Measurements from ENCODE around the gene UBE2G2. TPM values are rescaled to one million over a fixed set of nuclear protein-coding genes. Genes with fewer than 3 reads are reported as not detected.

The UBE2G2 gene
- polyA plus RNA-seq, 1 donor from 2014 or later, result 127 TPM

DNA sequence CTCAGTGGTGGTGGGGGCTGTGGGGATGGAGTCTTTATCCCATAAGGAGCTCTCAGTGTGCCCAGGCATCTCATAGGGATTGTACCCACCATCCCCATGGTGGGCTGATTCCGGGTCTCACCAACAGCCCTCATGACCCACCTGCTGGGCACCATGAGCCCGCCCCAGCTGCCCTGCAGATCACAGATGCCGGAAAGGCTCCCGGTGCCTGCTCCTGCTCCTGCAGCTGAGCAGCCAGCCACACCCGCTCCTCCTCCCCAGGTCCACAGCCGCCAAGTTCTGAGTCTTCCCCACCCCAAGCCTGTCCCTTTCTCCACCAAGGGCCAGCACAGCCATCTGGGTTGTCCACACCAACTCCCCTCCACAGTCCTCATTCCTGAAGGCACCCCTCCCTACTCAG lies 74.8 kb downstream of the UBE2G2 start:
- no peak overlapping the region for H3K4me3 ChIP-seq (ENCODE audit: low read length)
- H3K9me3 ChIP-seq (ENCODE audit: low read length), result no peaks in the 10 kb centered on the region
- no peak overlapping the region for H3K27ac ChIP-seq (ENCODE audit: low read length)
- H3K79me2 ChIP-seq (replicated peaks; ENCODE audit: insufficient read depth, low read length), result no peaks in the 10 kb centered on the region
- H3K4me2 ChIP-seq (ENCODE audit: low read length), result no peak overlapping the region
- H3K36me3 ChIP-seq (ENCODE audit: insufficient read depth, low read length), result no peaks in the 10 kb centered on the region
- H3K9ac ChIP-seq (ENCODE audit: low read length), result no peak overlapping the region
- no peak for TF ChIP-seq REST (IDR thresholded peaks at IDR 0.05; ENCODE audit: borderline replicate concordance)
- TF ChIP-seq EZH2 (IDR thresholded peaks at IDR 0.05; ENCODE audit: borderline replicate concordance, insufficient read depth, low read length, poor library complexity, severe bottlenecking), result no peak
- TF ChIP-seq EP300 (conservative IDR thresholded peaks at IDR 0.05; ENCODE audit: poor library complexity, severe bottlenecking), result no peak
- no peak for TF ChIP-seq POLR2AphosphoS5 (IDR thresholded peaks at IDR 0.05)
- TF ChIP-seq TAF1 (IDR thresholded peaks at IDR 0.05; ENCODE audit: low read depth), result no peak
- no peak for TF ChIP-seq MXI1 (conservative IDR thresholded peaks at IDR 0.05; ENCODE audit: poor library complexity, severe bottlenecking)
- no peak for TF ChIP-seq CTCF (IDR thresholded peaks at IDR 0.05; ENCODE audit: poor library complexity, severe bottlenecking)
- no peak for TF ChIP-seq RAD21 (conservative IDR thresholded peaks at IDR 0.05)
- H3K27me3 ChIP-seq (ENCODE audit: insufficient read depth, low read depth, low read length), result no peaks in the 10 kb centered on the region
- no peaks in the 10 kb centered on the region for H3K9me2 ChIP-seq (ENCODE audit: insufficient read depth, low read length)
- no peak overlapping the region for H2AFZ ChIP-seq (ENCODE audit: low read depth, low read length)
- H3F3A ChIP-seq (ENCODE audit: insufficient read depth, low read length, poor library complexity, severe bottlenecking), result no peaks in the 10 kb centered on the region
- H4K20me1 ChIP-seq (ENCODE audit: insufficient read depth), result no peaks in the 10 kb centered on the region

DNA sequence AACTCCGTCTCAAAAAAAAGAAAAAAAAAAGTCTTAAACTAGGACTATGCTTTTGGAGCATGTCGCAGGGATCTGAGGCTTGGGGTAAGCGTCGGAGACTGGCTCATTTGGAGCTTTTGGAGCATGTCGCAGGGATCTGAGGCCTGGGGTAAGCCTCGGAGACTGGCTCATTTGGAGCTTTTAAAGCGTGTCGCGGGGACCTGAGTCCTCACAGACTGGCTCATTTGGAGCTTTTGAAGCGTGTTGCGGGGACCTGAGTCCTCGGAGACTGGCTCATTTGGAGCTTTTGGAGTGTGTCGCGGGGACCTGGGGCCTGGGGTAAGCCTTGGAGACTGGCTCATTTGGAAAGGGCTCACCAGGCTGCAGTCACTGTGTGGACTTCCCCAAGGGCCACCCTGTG lies 76.7 kb downstream of the UBE2G2 start:
- H3K9me2 ChIP-seq (ENCODE audit: insufficient read depth, low read length), result no peaks in the 10 kb centered on the region
- TF ChIP-seq SMC3 (conservative IDR thresholded peaks at IDR 0.05; ENCODE audit: poor library complexity), result no peak
- no peak for TF ChIP-seq EP300 (conservative IDR thresholded peaks at IDR 0.05; ENCODE audit: poor library complexity, severe bottlenecking)
- no peak for TF ChIP-seq TAF1 (IDR thresholded peaks at IDR 0.05; ENCODE audit: low read depth)
- TF ChIP-seq REST (IDR thresholded peaks at IDR 0.05; ENCODE audit: borderline replicate concordance), result no peak
- TF ChIP-seq EZH2 (IDR thresholded peaks at IDR 0.05; ENCODE audit: borderline replicate concordance, insufficient read depth, low read length, poor library complexity, severe bottlenecking), result no peak
- no peak for TF ChIP-seq MXI1 (conservative IDR thresholded peaks at IDR 0.05; ENCODE audit: poor library complexity, severe bottlenecking)
- TF ChIP-seq POLR2AphosphoS5 (IDR thresholded peaks at IDR 0.05), result no peak
- no peak for TF ChIP-seq CTCF (IDR thresholded peaks at IDR 0.05; ENCODE audit: poor library complexity, severe bottlenecking)
- TF ChIP-seq RAD21 (conservative IDR thresholded peaks at IDR 0.05), result no peak
- H3K4me3 ChIP-seq (ENCODE audit: low read length), result no peak overlapping the region
- H3K9ac ChIP-seq (ENCODE audit: low read length), result no peak overlapping the region
- H3K79me2 ChIP-seq (replicated peaks; ENCODE audit: insufficient read depth, low read length), result no peaks in the 10 kb centered on the region
- no peaks in the 10 kb centered on the region for H3K9me3 ChIP-seq (ENCODE audit: low read length)
- no peaks in the 10 kb centered on the region for H3K36me3 ChIP-seq (ENCODE audit: insufficient read depth, low read length)
- H3F3A ChIP-seq (ENCODE audit: insufficient read depth, low read length, poor library complexity, severe bottlenecking), result no peaks in the 10 kb centered on the region
- H3K4me2 ChIP-seq (ENCODE audit: low read length), result no peak overlapping the region
- H2AFZ ChIP-seq (ENCODE audit: low read depth, low read length), result no peak overlapping the region
- no peaks in the 10 kb centered on the region for H3K27me3 ChIP-seq (ENCODE audit: insufficient read depth, low read depth, low read length)
- H3K27ac ChIP-seq (ENCODE audit: low read length), result no peak overlapping the region
- no peaks in the 10 kb centered on the region for H4K20me1 ChIP-seq (ENCODE audit: insufficient read depth)

All from neural cell (in vitro differentiated cells).